Measurements from ENCODE around the gene ESR2.

ESR2 gene

GRCh38 chr14:64279704-64280668 is 14.2 kb downstream of the ESR2 start:
- Histone ChIP-seq H3K4me3 (ENCODE audit: low read depth, low read length) (no peak overlapping the region), H3K27ac (no peak overlapping the region), H3K27me3 (replicated peaks) (no peaks in the 10 kb centered on the region), H3K36me3 (replicated peaks) (no peaks in the 10 kb centered on the region)
- no peak for TF ChIP-seq CTCF (IDR thresholded peaks at IDR 0.05; ENCODE audit: low read depth, low read length, missing control alignments)
- peak; percentile 12 for DNase-seq
- in situ Hi-C loops (cut with HindIII; ENCODE audit: low pct_ligation_motif_present, low sequenced_read_pairs): no loop called here

GRCh38 chr14:64278458-64278857 is 15.7 kb downstream of the ESR2 start:
- in situ Hi-C loops (cut with HindIII; ENCODE audit: low pct_ligation_motif_present, low sequenced_read_pairs): no loop called here
- no peaks in the 10 kb centered on the region for H3K27me3 ChIP-seq (replicated peaks)
- H3K36me3 ChIP-seq (replicated peaks): no peaks in the 10 kb centered on the region
- no peak overlapping the region for H3K27ac ChIP-seq
- no peak overlapping the region for H3K4me3 ChIP-seq (ENCODE audit: low read depth, low read length)
- TF ChIP-seq CTCF (IDR thresholded peaks at IDR 0.05; ENCODE audit: low read depth, low read length, missing control alignments): no peak
- no peak for DNase-seq

- in situ Hi-C loops (cut with HindIII; ENCODE audit: low pct_ligation_motif_present, low sequenced_read_pairs): no loop called here
Measured at GRCh38 chr14:64272019-64272418, 22.2 kb downstream of the ESR2 start.

GRCh38 chr14:64266239-64266638 is 27.9 kb downstream of the ESR2 start:
- H3K27me3 ChIP-seq (replicated peaks): no peaks in the 10 kb centered on the region
- no peak overlapping the region for H3K27ac ChIP-seq
- in situ Hi-C loops (cut with HindIII; ENCODE audit: low pct_ligation_motif_present, low sequenced_read_pairs): no loop called here
- H3K36me3 ChIP-seq (replicated peaks): no peaks in the 10 kb centered on the region
- H3K4me3 ChIP-seq (ENCODE audit: low read depth, low read length): no peak overlapping the region
- no peak for TF ChIP-seq CTCF (IDR thresholded peaks at IDR 0.05; ENCODE audit: low read depth, low read length, missing control alignments)
- peak; percentile 21 for DNase-seq

More at GRCh38 chr14:64272019-64272418, 22.2 kb downstream of the ESR2 start:
- Histone ChIP-seq H3K36me3 (replicated peaks) (no peaks in the 10 kb centered on the region), H3K27ac (no peak overlapping the region), H3K4me3 (ENCODE audit: low read depth, low read length) (no peak overlapping the region), H3K27me3 (replicated peaks) (no peaks in the 10 kb centered on the region)
- no peak for DNase-seq
- TF ChIP-seq CTCF (IDR thresholded peaks at IDR 0.05; ENCODE audit: low read depth, low read length, missing control alignments): no peak

GRCh38 chr14:64265222-64265621 is 28.9 kb downstream of the ESR2 start:
- no peaks in the 10 kb centered on the region for H3K36me3 ChIP-seq (replicated peaks)
- no peak for TF ChIP-seq CTCF (IDR thresholded peaks at IDR 0.05; ENCODE audit: low read depth, low read length, missing control alignments)
- no peak for DNase-seq
- H3K27me3 ChIP-seq (replicated peaks): no peaks in the 10 kb centered on the region
- in situ Hi-C loops (cut with HindIII; ENCODE audit: low pct_ligation_motif_present, low sequenced_read_pairs): no loop called here
- H3K27ac ChIP-seq: no peak overlapping the region
- H3K4me3 ChIP-seq (ENCODE audit: low read depth, low read length): no peak overlapping the region

All from brain microvascular endothelial cell (primary cell).